Breast epithelium (tissue), 3 donors: Measurements from ENCODE around the gene NBPF8.
"Not testable (repeated sequence)": the region's sequence is repeated elsewhere in the genome, so short reads cannot be mapped to it uniquely, and the experiment has no call there.

Source experiments
- CTCF ChIP-seq, 3 donors: fragments of 450-650 bp; IDR thresholded peaks; one replicate each; pipeline ENCODE4 v1.5.1; 2016 to 2017; ENCODE audit warnings: antibody characterized with exemption in 3 of 3, mild to moderate bottlenecking in 3 of 3, moderate library complexity in 3 of 3
- POLR2A ChIP-seq: fragments of 450-650 bp; IDR thresholded peaks from one replicate; pipeline ENCODE4 v1.6.1; 2016; ENCODE audit warnings: antibody characterized with exemption, mild to moderate bottlenecking, moderate library complexity

GRCh38 chr1:120433831-120434230, 19.0 kb downstream of the NBPF8 start:
- TF ChIP-seq CTCF (IDR thresholded peaks at IDR 0.05); POLR2A: not testable (repeated sequence)
